ENCODE measurements around the gene RCSD1.
"Not testable (repeated sequence)": the region's sequence is repeated elsewhere in the genome, so short reads cannot be mapped to it uniquely, and the experiment has no call there.

The RCSD1 gene

DNA sequence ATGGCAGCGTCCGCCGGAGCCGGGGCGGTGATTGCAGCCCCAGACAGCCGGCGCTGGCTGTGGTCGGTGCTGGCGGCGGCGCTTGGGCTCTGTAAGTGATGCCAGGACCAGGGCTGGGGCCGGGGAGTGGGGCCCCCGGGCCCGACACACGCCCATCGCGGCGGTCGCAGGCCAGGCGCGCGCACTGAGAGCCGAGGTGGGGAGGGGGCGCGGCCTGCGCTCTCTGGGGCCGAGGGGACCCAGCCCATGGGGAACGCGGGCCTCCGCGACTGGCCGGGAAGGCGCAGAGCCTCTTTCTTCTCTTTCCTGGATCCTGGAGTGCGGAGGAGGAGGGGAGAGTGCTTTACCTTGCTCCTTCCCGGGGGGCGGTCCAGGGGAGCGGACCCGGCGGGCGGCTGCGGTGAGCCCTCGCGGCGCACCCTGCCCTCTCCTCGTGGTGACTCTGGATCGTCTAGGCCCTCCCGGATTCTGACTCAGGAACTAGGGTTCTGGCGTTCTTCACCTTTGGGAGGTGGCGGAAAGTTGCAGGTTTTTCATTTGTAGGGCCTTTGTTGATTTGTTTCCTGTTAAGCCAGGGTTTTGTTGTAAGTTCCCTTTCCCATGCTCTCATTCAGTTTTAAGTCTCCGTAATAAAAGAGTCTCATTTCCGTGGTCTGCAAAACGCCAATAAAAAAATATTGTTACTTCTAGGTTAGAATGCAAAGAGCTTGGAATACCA, 92.3 kb downstream of the RCSD1 start:
- DNase-seq (ENCODE audit: insufficient read length, low spot score) (peak; percentile 58), FAIRE-seq (no peak)
- no peak for TF ChIP-seq POLR2A (IDR thresholded peaks at IDR 0.05; ENCODE audit: low read depth, low read length)

DNA sequence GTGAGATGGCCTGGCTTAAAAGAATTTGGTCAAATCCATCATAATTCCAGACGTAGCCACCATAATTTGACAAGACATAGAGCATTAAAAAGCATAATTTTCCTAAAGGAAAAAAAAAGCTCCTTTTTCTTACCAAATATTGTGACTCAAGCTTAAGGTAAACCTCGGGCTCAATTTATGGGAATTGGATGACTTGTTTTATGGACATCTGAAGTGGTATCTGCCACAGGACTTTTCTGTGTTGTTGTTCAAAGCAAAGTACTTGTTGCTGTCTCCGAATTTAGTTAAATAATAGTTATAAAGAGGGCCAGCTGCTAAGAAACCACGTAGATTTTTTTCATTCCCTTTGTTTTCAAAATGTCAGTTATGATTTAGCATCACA, 92.8 kb downstream of the RCSD1 start:
- no peak for DNase-seq (ENCODE audit: insufficient read length, low spot score)
- no peak for TF ChIP-seq POLR2A (IDR thresholded peaks at IDR 0.05; ENCODE audit: low read depth, low read length)
- no peak for FAIRE-seq

DNA sequence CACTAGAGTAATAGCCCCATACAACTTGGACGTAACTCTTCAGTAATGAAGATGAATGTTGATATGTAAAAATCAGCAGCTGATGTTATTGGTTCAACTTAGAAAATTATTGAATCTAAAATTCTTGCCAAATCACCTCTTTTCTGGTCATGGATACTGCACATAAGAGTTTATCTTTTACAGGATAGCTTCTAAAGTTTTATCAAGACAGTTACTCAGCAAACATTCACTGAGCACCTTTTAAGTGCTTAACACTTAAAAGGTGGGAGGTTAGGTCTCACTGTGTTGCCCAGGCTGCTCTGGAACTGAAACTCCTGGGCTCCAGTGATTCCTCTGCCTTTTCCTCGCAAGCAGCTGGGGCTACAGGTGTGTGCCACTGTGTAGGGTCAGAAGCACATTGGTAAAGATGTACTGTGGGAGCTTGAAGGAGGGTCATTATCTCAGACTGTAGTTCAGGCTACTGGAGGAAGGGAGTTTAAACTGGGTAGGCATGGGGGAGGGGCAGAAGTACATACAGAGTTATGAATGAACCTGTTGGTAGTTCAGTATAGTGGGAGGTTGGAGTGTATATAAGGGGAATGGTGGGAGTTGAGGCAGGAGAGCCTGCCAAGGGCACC, 93.8 kb downstream of the RCSD1 start:
- FAIRE-seq (no peak), DNase-seq (ENCODE audit: insufficient read length, low spot score) (no peak)
- TF ChIP-seq POLR2A (IDR thresholded peaks at IDR 0.05; ENCODE audit: low read depth, low read length), result no peak

DNA sequence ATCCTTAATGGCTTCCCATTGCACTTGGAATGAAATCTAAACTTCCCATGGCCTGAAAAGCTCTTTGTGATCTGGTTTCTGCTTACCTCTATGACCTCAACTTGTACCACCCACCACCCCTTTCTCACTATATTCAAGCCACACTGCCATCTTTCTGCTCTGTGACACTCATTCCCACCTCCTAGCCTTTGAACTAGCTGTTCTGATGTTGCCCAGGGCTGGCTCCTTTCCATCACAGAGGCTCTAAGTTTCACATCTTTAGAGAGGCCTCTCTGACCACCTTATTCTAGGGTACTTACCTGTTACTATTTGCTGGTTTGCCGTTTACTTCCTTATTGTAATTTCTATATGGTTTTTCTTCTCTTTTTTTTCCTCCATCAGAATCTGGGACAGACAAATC, 96.0 kb downstream of the RCSD1 start:
- FAIRE-seq, result no peak
- no peak for TF ChIP-seq POLR2A (IDR thresholded peaks at IDR 0.05; ENCODE audit: low read depth, low read length)
- no peak for DNase-seq (ENCODE audit: insufficient read length, low spot score)

DNA sequence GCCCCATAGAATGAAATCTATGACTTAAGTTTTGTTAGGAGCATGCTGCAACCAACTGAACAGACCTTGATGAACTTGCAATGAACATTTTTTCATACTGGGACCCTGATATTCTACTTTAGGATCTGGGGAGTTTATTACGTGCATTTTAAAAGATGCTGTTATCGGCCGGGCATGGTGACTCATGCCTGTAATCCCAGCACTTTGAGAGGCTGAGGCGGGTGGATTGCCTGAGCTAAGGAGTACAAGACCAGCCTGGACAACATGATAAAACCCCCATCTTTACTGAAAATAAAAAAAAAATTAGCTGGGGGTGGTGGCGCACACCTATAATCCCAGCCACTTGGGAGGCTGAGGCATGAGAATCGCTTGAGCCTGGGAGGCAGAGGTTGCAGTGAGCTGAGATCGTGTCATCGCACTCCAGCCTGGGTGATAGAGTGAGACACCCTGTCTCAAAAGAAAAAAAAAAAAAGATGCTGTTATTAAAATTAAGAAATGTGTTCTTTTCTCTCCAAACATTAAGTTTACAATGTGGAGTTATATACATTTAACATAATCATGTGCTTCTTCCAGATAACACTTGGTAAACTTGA, 98.9 kb downstream of the RCSD1 start:
- DNase-seq (ENCODE audit: insufficient read length, low spot score), result no peak
- no peak for FAIRE-seq
- no peak for TF ChIP-seq POLR2A (IDR thresholded peaks at IDR 0.05; ENCODE audit: low read depth, low read length)

DNA sequence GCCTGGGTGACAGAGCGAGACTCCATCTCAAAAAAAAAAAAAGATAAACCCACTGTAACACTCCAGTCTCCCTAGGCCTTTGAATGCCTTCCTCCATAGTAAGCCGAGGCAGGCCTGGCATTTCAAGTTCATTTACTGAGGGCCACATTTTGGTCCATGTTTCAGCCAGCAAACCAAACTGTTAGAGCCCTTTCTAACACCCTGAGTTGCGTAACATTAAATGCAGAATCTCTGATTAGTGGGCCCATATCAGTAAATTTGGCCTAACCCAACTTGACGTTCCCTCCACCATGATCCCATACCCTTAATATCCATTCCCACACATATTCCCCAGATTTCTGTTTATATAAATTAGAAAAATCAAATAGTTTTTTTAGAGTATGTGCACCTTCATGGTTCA, 104.2 kb downstream of the RCSD1 start:
- FAIRE-seq (no peak), DNase-seq (ENCODE audit: insufficient read length, low spot score) (no peak)
- no peak for TF ChIP-seq POLR2A (IDR thresholded peaks at IDR 0.05; ENCODE audit: low read depth, low read length)

DNA sequence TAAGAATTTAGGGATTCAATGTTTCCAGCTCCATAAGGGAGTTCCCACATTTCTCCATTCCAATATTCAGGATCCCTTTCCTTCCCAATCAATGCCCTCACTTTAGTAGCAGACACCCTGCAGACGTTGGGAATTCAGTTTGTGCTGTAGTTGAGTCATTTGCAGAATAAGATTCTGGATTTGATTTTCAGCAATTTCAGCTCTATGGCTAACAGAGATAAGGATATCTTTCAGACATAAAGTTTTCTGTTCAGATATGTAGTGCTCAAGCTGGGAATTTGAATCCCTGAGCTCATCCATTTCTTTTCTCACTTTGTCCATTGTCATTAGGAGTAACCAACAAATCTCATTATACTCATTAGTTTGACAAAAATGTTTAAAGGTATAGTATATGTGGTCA, 104.8 kb downstream of the RCSD1 start:
- DNase-seq (ENCODE audit: insufficient read length, low spot score) (no peak), FAIRE-seq (no peak)
- no peak for TF ChIP-seq POLR2A (IDR thresholded peaks at IDR 0.05; ENCODE audit: low read depth, low read length)

DNA sequence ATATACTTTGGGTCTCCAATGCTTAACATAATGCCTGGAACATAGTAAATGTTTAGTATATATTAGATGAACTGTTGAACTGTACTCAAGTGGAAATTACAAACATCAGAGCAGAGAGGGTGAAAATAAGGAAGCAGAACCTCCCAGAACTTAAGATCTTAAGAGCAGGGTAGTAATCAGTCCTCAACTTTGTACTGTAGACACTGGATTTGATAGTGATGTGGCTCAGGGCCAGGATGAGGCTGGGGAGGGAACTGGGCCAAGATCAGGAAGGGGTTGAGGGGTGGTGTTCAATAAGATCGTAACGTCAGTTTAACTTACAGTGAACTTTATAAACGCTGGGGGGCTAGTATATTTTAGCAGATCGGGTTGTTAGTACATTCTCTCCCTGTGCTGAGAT, 107.1 kb downstream of the RCSD1 start:
- no peak for FAIRE-seq
- no peak for TF ChIP-seq POLR2A (IDR thresholded peaks at IDR 0.05; ENCODE audit: low read depth, low read length)
- DNase-seq (ENCODE audit: insufficient read length, low spot score), result no peak

DNA sequence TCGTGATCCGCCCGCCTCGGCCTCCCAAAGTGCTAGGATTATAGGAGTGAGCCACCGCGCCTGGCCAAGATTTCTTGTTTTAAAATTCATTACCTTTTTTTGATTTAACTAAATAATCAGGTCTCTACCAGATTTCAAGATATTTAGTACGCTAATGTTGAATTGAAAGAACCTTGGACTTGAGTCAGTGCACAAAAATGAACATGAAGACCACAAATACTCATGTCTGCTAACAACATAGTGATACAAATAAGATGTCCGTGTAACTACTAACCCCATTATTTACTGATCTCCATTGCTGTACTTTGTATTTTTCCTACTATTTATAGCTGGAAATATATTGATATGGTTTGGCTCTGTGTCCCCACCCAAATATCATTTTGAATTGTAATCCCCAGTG, 108.1 kb downstream of the RCSD1 start:
- FAIRE-seq (no peak), DNase-seq (ENCODE audit: insufficient read length, low spot score) (no peak)
- no peak for TF ChIP-seq POLR2A (IDR thresholded peaks at IDR 0.05; ENCODE audit: low read depth, low read length)

DNA sequence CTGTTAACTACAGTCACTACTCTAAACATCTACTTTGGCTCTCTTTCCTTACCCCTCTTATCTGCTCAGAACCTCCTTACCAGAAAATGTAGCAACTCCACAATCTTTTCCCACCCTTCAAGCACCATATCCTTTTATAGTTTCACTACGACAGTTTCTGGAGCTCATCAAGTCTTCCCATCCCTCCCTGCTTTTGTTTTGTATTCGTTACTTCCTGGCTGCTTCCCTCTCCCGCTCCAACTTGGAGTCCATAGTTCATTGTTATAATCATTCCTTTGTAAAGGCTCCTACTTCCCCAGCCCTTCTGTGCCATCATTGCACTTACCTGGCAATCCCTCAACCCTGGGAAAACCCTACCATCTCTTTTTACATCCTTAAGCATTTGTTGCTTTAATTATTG, 109.7 kb downstream of the RCSD1 start:
- no peak for DNase-seq (ENCODE audit: insufficient read length, low spot score)
- TF ChIP-seq POLR2A (IDR thresholded peaks at IDR 0.05; ENCODE audit: low read depth, low read length), result no peak
- no peak for FAIRE-seq

DNA sequence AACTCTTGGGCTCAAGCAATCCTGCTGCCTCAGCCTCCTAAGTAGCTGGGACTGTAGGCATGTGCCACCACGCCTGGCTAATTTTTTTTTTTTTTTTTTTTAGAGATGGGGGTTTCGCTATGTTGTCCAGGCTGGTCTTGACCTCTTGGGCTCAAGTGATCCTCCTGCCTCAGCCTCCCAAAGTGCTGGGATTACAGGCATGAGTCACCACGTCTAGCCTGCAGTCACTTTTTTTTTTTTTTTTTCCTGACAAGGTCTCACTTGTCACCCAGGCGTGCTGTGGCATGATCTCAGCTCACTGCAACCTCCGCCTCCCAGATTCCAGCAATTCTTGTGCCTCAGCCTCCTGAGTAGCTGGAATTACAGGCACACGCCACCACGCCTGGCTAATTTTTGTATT, 111.1 kb downstream of the RCSD1 start:
- not testable (repeated sequence) for FAIRE-seq; DNase-seq (ENCODE audit: insufficient read length, low spot score)

DNA sequence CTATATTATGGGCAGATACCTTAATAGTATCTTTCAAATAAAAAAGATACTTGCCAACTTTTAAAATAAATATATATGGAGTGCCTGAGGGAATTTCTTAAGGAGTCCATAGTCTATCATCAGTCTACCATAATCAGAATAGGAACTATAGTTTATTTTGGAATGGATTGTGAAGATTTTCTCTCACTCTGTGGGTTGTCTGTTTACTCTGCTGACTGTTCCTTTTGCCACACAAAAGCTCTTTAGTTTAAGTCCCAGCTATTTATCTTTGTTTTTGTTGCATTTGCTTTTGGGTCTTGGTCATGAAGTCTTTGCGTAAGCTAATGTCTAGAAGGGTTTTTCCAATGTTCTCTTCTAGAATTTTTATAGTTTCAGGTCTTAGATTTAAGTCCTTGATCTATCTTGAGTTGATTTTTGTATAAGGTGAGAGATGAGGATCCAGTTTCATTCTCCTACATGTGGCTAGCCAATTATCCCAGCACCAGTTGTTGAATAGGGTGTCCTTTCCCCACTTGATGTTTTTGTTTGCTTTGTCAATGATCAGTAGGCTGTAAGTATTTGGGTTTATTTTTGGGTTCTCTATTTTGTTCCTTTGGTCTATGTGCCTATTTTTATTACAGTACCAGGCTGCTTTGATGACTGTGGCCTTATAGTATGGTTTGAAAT, 112.5 kb downstream of the RCSD1 start:
- FAIRE-seq; DNase-seq (ENCODE audit: insufficient read length, low spot score): not testable (repeated sequence)

DNA sequence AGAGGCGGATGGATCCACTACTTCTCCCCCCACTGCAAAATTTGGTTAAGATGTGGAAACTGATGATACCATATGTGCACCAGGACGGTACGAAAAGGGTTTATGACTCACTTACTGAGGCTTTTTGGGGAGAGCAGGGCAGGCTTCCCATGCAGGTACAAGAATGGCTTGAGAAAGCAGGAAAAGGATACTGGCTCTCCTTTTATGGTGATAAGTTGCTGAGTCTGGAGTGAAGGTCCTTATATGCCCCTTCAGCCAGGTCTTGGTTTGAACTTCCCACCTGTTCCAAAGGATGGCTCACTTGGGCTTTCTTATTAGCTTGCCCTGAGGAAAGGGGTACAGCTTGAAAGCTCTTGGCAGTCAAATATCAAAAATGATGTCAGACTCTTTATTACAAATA, 114.9 kb downstream of the RCSD1 start:
- DNase-seq (ENCODE audit: insufficient read length, low spot score) (no peak), FAIRE-seq (no peak)
- no peak for TF ChIP-seq POLR2A (IDR thresholded peaks at IDR 0.05; ENCODE audit: low read depth, low read length)

DNA sequence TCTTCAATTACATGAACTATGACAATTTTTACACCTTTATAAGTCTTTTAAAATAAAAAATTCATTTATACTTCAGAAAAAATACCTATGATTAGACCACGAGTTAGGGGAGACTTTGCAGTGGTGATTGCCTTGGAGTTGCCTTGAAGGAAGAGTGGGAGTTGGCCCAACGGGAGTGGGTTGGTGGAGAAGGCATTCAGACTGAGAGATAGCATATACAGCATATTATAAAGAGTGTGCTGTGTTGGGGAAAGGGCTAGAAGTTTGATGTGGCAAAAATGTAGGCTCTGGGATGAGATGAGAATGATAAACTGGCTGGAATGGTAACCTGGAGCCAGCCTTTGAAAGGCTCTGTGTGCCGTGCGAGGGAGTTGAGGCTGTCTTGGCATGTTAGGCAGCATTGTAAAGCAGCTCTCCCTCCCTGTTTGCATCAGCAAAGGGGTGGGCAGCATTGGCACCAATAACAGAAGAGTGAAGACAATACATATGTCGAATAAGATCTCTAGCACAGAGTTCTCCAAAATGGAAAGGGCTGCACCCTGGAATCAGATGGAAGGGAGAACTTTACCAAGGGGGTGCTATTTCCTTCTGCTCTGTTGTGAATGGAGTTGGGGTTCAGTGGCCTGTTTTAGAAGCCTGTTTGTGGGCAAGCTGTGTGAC, 116.1 kb downstream of the RCSD1 start:
- TF ChIP-seq POLR2A (IDR thresholded peaks at IDR 0.05; ENCODE audit: low read depth, low read length), result no peak
- DNase-seq (ENCODE audit: insufficient read length, low spot score) (no peak), FAIRE-seq (no peak)
